Measurements from ENCODE around the gene TBC1D22A.

The TBC1D22A gene

GRCh38 chr22:46863794-46864193 is 101.3 kb downstream of the TBC1D22A start:
- no peak for DNase-seq

GRCh38 chr22:46864314-46865051 is 102.0 kb downstream of the TBC1D22A start:
- DNase-seq = no peak

DNA sequence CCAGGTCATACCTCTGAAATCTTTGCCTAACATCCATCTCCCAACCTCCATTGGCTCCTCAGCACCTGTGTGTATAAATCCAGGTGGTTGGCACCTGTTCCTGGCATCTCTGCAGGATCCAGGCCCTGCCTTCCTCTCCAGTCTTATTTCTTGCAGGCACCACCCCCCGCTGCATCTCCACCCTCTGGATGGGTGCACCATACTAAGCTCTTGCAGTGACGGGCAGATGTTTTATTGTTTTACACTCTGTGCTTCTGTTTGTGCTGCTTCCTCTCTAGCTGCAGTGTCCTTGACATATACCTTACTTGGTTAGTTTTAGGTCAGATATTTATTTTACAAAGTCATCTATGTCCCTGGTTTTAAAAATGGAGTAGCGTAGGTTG is 102.6 kb downstream of the TBC1D22A start:
- DNase-seq = no peak

GRCh38 chr22:46865642-46866041 is 103.2 kb downstream of the TBC1D22A start:
- no peak for DNase-seq

- DNase-seq = no peak
Observed at GRCh38 chr22:46866591-46866990, 104.1 kb downstream of the TBC1D22A start.

- DNase-seq = no peak
Observed at GRCh38 chr22:46867106-46867505, 104.7 kb downstream of the TBC1D22A start.

- no peak for DNase-seq
Observed at GRCh38 chr22:46869329-46869728, 106.9 kb downstream of the TBC1D22A start.

DNA sequence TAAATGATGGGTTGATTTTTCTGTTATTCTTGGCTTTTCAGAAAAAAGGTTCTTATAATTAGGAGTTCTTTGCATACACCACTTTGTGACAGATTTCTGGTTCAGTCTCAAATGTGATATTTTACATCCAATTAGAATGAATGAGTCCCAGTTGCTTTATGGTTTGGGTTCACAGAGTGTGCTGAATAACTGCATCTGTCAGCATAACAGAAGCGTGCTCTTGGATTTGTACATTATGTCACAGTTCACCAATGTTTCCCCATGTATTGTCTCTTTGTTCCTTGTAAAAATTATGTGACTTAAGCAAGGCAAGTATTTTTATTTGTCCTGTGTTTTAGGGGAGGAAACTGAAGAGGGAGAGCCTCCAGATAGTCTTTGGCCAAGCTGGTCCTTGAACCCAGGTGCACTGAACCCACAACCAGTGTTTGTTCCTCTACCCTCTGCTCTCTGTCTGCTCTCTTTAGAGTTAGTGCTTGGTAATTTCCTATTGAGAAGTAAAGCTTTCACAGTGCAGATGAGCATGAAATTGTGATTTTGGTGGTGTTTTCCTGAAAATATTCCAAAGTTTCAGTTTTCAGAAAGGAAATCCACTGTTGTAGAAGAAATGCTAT is 107.5 kb downstream of the TBC1D22A start:
- no peak for DNase-seq

DNA sequence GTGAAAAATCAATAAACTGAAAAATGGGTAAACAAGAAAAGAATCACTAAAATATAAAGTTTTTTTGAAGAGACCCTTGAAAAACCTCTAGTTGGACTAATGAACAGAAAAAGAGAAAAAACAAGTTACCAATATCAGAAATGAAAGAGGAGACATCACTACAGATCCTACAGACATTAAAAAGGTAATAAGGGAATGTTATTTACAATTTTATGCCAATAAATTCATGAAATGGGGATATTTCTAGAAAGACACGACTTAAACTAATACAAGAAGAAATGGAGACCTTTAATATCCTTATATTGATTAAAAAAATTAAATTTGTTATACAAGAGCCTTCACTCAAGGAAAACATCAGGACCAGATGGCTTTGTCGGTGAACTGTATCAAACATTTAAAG is 109.4 kb downstream of the TBC1D22A start:
- DNase-seq = no peak

DNA sequence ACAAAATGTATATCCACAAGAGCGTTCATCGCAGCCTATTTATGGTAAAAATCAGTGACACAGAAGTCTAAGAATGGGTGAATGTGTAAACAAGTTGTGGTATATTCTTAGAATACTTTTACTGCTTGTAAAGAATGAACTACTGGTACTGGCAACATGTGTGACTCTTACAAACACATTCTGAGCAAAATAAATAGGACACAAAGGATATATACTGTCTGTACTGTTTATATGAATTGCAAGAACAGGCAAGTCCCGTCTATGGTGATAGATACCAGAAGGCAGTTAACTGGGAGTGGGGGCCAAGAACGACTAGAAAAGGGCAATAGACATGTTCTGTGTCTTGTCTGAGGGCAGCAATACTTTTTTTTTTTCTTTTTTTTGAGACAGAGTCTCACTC is 112.6 kb downstream of the TBC1D22A start:
- DNase-seq = no peak

DNA sequence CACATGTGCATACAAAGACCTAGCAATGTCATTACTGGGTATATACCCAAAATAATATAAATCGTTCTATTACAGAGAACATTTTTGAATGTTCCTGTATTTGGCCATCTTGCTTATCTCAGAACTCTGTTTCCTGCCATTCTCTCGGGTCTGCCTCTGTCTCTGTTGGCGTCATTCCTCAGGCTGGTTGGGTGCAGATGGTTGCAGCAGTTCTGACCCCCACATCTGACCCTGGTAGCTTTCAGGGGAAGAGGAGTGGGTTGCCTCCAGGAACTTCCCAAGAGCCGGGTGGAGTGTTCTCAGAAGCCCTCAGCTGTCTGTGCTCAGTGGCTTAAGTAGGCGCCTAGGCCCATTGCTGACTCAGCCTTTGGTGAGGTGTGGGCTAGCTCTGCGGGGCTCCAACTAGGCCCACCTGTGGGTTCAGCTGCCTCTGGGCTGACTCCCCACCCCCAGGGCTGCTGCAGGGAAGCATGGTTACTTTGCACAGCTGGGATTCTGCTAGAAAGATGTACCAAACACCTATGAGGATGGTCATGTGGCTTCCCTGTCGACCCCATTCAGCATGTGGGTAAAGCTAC is 114.0 kb downstream of the TBC1D22A start:
- no peak for DNase-seq

- no peak for DNase-seq
Observed at GRCh38 chr22:46878191-46878948, 115.9 kb downstream of the TBC1D22A start.

- no peak for DNase-seq
Observed at GRCh38 chr22:46879083-46879482, 116.6 kb downstream of the TBC1D22A start.

DNA sequence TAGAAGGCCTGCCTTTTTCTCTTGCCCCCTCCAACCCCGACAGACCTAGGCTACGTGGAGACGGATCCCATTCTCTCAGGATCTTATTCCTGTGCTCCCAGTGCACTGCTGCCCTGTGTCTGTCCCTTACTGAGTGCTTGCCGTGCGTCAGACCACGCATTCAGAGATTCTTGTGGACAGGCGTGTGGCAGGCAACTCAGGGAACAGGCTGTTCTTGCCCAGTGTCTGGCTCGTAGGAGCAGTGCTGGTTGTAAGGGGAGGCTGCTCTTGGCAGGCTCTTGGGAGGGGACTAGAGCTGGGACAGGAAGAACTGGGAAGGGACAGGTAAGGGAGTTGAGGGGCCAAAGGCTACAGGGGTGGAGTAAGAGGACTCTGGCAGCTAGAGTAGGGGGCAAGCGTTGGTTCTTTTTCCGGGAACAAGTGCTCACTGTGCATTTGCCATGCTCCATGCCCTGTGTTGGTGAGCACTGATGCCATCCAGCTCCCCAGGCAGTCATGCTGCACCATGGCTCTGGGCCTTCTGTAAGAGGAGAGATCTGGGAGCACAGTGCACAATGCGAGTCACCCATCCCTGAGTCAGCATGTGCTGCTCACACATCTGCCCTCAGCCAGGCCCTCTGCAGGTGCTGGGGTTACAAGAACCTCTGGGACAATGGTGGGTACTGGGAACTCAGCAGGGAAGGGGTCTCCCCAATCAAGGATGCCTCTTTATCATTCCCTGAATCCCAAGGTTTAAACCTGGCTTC is 119.1 kb downstream of the TBC1D22A start:
- DNase-seq = no peak

DNA sequence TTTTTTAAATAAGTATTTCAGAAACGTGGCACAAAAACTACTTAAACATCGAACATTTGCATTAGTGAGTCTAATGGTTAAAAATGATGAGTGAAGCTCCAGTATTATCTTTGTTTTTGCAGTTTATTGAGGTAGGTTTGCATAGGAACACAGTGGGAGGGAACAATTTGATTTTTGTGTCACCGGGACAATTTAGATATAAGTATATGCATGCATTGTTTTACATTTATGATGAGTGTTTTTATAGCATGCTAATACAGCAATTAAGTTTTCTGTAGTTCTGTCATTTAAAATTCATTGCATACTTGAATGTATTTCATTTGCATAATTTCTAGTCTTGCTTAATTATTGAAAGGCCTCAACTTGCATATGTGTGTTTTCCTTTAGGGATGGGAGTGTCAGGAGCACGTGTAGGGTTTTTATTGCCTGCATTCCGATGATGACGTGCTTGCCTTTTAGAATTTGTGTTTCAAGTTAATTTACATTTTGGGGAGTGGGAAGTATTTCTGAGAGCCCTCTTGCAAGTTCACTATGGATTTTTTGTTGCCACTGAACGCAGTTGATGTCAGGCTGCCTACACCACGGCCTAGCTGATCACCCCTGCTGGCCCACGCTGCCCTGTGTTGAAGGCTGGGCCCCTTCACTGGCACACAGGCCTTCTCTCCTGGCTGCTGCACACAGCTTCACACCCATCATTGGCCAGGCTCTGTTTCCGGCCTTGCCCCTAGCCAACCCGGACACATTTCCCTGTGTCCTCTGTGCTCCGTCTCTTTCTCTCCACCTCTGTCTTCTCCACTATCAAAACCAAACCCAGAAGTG is 120.9 kb downstream of the TBC1D22A start:
- no peak for DNase-seq

DNA sequence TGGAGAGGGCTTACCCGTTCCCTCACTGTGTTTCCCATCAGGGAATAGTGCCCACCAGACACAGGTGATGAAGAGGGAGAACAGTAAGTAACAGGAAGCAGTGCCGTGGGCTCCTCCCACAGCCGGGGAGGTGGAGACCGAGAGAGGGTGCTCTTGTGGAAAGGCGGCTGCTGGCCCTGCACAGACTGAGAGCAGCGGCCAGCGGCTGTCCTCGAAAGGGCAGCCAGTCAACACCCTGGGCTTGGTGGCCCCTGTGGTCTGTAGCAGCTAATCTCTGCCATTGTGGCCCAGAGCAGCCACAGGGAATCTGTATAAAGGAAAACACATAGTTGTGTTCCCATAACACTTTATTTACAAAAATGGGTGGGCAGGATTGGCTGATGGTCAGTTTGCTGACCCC is 121.9 kb downstream of the TBC1D22A start:
- no peak for DNase-seq

DNA sequence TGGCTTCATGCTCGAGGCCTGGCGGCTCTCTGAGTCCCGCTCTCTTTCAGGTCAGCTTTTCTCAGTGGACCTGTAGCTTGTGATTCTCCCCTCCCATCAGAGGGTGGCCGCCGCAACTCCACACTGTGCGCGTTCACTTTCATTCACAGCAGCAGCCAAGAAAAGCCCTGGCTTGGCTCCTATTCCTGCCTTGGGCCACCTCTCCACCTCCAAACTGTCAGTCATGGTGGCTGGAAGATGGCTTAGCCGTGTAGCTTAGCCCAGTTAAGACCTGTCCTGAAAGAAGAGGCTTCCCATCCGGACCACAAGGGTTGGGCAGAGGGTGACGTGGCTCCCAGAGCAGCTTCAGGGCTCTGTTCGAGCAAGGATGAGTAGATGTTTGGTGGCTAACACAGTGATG is 125.5 kb downstream of the TBC1D22A start:
- DNase-seq = no peak

- DNase-seq = no peak
Observed at GRCh38 chr22:46890819-46891218, 128.4 kb downstream of the TBC1D22A start.

GRCh38 chr22:46891382-46891951 is 129.0 kb downstream of the TBC1D22A start:
- no peak for DNase-seq

- no peak for DNase-seq
Observed at GRCh38 chr22:46892866-46893265, 130.4 kb downstream of the TBC1D22A start.

DNA sequence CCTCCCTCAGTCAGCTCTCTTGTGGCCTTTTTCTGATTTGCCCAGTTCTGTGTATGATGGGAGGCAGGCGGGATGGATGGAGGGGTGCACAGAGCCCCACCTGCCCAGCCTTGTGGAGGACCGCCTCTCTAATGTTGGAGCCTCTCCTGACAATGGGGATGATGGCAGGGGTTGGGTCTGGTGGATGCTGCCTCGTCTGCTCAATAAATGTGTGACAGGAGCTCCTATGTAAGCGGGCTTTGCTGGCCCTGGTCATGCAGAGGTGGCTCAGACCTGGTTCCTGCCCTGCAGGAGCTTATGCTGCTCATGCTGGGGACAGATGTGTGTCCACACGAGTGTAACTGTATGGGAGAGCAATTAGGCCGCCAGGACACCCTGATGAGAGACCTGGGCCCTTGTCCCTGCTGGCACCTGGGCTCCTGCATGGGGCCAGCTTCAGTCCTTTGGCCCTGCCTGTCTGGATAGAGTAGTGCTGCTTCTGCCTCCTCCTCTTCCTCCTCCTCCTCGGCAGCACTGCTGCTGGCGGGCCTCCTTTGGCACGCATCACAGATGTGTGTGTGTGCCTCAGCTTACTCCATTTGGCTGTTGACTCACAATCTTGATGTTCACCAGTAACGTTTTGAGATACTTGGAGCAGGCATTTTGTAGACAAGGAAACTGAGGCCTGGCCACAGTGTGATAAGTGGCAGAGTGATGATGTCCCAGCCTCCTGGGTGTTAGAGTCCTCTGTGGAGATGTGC is 131.0 kb downstream of the TBC1D22A start:
- no peak for DNase-seq

Measured in activated effector memory CD4-positive, alpha-beta T cell treated with anti-CD3 and anti-CD28 coated beads, Interleukin-2, amount 50 U/mL, for 16 hours (primary cell).